Stimulated activated CD4-positive, alpha-beta T cell treated with anti-CD3 and anti-CD28 coated beads, Interleukin-2, amount 100 ng/mL, for 4 hours (primary cell): ENCODE results near the gene GPR55.
A peak's percentile ranks its signal among the peaks of the same experiment; 100 is the strongest.

Experiments
- DNase-seq: peaks from one replicate; pipeline ENCODE4 v3.0.0-alpha.2; 2020; ENCODE audit warnings: low read depth

Gene GPR55

DNA sequence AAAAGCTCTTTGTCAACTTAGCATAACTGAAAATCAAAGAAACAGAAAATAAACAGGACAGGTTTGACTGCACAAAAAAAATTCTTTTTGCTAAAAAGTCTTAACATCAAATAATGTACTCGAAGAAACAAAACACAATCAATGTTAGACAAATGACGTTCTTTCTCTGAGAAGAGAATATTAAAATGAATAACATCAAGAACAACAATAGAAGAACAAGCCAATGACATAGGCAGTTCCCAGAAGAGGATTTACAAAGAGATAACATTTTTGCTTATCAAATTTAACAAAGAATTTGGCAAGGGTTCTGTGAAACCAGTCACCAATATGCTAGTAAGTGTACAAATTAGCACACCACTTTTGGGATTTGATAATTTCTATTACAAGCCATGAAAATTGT lies 5.8 kb downstream of the GPR55 start:
- no peak for DNase-seq

DNA sequence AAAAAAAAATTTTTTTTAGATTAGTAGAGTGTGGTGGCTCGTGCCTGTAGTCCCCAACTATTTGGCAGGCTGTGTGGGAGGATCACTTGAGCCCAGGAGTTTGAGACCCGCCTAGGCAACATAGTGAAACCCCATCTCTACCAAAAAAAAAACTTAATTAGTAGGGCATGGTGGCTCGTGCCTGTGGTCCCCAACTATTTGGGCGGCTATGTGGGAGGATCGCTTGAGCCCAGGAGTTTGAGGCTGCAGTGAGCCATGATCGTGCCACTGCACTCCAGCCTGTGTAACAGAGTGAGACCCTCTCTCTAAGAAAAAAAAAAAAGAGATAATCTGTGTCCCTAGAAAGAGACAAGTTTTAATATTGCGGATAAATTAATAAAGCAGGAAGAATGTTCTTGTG lies 8.8 kb downstream of the GPR55 start:
- no peak for DNase-seq

DNA sequence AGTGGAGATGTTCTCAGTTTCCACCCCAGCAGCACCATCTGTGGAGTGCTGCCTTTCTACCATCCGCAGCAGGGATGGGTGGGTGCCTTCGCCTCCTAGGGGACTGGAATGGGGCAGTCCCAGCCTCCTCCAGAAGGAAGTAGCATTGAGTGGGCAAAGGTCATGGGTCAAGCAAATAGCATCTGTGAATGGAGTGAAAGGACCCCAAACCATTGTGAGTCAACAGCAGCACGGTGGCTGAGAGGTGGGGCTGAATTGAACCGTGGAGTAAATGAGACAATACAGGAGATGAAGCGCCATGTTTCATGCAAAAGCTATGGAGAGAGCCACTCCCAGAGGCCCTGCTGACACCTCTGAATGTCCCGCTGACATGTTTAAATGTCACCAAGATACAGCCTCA lies 9.7 kb downstream of the GPR55 start:
- DNase-seq, result no peak

DNA sequence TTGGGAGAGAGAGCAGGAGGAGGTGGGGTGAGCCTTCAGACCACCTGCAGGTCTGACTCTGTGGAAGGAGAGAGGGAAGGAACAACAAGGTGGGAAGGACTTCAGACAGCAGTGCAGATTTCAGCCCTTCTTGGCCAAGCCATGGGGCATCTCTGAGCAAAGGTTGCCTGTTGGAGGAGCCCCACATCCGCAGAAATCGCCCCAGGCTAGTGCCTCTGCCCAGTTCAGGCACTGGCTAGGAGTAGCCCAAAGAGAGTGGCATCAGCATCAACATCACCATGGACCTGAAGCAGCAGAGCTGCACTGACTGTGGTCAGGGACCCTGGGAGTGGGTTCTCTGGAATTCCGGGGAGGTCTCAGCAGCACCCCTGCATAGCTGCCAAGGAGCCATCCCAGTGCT lies 10.2 kb downstream of the GPR55 start:
- DNase-seq, result no peak

DNA sequence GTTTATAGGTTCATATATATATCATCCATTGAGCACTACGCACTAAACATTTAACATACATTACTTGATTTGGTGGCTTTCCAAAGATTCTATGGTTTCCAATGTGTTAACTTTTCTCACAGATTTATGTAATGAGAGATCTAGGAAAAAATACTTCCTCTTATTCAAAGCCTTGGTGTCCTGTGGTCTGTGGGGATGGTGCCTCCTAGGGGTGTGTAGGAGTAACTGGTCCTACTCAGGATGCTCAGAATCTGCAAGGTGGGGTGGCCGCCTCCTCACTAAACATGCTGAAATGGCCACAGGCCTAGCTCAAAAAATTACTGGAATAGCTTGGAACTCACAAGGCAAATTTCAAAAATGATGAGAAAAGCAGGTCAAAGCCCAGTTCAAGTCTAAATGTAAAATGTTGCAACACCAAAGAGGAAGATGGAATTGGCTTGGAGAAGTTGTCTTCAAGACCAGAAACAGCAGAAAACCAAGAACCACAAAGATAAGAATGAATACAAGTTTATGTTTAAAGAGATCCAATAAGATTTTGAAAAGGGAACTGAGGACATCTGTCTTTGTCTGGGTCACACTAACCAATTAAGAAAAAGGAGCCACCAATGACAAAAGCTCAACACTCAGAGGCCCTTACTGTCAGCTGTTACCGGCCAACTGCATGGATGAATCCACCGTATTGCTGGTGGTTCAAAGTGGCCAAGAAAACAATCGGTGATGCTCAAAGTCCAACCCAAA lies 11.5 kb downstream of the GPR55 start:
- no peak for DNase-seq

DNA sequence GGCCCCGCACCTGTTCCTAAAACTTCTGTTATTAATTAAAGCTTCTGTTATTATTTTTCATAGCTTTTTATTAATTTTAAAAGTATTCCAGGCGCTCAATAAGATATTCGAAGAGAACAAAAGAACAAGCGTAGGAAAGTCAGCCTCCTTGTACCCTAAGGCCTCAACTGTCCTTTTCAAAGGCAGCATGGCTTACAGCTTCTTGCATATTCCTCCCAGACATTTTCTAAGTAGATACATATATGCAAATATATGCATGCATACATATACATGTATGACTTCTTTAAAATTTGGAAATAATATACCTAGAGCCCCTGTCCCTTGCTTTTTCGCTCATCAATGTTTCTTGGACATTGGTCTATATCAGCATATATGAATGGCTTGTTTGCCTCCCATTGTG lies 12.3 kb downstream of the GPR55 start:
- no peak for DNase-seq

DNA sequence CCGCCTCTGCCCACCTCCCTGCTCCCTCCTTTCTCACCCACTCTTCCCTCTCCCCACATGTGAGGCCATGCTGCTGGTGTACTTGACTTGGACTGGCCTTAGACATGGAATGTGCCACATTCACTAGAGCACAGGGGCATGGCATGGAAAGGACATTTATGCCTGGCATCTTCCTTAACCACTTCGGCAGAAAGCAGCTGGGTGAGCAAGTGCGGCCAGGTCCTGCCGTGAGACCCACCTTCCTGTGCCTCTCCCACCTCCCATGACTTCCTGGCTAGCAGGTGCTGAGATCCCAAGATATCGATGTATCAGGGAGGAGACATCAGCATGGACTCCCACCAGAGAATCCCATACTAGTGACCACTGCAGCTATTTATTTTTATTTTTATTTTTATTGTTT lies 13.0 kb downstream of the GPR55 start:
- no peak for DNase-seq

DNA sequence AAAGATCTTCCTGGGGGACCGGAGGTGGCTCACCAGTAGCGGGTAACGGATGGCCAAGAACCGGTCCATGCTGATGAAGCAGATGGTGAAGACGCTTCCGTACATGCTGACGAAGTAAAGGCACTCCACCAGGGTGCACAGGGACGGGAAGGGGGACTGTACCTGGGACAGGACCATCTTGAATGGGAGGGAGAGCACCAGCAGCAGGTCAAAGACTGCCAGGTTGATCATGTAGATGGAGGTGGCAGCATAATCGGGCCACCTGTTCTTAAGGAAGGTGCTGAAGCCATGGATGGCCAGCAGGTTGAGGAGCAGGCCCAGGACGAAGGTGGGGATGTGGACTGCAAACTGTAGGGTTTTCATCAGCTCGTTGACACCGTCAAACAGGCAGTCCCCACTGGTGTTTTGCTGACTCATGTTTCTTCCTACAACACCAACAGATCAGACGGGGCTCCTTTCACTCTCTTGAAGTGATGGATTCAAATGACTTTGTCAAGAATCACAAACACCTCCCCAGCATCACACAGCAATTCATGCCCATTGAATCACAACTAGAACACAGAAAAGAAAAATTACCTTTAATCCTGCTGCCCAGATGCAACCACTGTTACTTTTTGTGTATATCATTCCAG lies 14.4 kb downstream of the GPR55 start:
- no peak for DNase-seq

DNA sequence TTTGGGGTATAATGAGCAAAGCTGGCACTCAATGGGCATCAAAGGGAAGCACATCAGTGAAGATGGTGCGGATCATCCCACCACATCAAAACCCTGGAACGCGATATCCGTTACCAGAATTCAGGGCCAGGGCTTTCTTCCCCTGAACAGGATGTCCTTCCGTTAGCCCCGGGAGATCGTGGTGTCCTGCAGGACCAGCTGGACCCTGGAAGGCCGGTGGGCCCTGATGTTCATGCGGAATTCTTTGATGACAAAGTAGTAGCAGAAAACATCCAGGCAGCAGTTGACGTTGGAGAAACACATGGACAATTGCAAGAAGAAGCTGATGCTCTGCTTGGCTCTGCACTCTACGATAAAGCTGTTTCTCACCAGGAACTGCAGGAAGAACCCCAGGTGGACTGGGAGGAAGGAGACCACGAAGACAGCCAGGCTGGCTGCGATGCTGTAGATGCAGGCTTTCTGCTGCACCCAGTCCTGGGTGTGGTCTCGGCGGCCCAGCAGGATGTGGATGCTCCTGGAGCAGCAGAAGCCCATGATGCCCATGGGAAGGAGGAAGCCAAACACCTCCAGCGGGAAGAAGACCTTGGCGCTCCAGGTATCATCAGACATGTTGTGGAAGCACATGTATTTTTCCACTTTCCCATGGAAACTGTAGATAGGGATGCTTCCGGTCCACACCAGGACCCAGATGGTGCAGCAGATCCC lies 15.0 kb downstream of the GPR55 start:
- DNase-seq, result no peak

DNA sequence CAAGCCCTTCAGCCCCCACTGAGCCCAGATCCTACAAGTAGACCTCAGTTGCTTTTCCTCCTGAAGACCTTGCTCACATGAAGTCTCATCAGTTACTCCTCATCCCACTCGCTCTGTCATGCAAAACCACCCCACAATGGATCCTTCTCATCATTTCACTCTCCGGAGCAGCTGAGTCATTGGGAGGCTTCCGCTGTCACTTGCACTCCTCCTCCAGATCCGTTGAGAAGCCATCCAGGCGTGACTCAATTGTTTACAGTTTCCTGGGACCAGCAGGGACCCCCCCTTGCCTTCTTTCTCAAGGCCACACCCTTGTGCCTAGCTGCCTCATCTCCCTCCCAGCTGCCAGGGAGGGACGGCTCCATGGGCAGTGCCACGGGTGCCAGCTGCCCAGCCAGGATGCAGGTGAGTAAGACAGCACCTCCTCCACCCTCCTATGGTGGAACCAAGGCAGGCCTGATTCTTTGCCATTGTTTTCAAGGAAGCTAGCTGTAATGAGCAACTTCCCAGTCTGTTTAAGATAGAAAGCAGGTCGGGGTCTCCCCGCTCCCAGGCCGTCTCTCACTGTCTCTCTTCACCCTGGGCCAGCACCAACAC lies 16.3 kb downstream of the GPR55 start:
- peak; percentile 44 for DNase-seq

DNA sequence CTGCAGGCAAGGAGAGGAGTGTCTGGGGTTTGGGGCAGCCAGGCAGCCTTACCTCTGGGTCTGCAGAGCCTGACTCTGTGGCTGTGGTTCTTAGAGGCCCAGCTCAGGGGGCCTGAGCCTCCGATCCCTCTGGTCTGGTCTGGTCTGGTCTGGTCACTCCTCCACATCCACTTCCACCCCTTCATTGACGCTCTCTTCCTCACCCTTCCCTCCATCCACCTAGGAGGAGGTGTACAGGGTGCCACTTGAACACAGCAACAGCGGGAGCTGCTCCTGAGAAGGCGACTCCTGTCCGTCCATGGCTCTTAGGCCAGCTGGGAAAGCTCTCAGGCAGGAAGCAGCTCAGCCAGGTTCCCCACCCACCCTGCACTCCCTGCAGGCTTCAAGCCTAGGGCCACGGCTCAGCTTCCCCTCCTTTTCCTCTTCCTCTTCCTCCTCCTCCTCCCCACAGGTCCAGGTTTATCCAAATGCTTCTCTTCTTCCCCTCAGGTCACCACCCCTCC lies 16.9 kb downstream of the GPR55 start:
- no peak for DNase-seq

DNA sequence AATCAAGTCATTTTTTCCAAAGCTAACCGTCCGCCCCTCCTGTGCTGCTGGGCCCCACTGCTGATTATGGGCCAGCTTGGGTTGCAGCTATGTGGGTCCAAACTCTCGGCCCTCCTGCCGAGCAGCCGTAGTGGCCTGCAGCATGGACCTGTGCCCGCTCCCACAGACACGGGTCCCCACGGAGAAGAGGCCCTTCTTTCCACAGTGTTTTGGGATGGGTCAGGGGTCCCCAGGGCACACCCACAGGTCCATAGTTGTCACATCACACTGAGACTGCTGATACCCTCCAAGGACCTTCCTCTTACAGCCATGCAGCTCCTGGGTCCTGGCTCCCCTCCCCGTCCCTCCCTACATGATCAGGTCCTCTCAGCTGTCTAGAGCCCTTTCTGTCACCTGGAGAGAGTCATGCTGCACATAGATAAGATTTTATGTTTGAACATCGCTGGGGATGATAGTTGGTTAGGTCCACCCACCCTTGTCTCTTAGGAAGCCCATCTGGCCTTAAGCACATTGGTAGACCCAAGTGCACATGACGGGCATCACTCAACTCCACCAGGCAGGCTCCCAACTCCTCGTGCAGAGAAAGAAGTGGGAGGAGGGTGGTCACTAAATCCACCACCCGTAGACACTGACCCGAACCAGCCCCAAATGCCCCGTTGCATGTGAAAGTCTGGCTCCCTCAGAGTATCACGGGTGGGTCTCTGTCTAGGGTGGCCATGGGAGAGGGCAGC lies 17.5 kb downstream of the GPR55 start:
- DNase-seq, result no peak

DNA sequence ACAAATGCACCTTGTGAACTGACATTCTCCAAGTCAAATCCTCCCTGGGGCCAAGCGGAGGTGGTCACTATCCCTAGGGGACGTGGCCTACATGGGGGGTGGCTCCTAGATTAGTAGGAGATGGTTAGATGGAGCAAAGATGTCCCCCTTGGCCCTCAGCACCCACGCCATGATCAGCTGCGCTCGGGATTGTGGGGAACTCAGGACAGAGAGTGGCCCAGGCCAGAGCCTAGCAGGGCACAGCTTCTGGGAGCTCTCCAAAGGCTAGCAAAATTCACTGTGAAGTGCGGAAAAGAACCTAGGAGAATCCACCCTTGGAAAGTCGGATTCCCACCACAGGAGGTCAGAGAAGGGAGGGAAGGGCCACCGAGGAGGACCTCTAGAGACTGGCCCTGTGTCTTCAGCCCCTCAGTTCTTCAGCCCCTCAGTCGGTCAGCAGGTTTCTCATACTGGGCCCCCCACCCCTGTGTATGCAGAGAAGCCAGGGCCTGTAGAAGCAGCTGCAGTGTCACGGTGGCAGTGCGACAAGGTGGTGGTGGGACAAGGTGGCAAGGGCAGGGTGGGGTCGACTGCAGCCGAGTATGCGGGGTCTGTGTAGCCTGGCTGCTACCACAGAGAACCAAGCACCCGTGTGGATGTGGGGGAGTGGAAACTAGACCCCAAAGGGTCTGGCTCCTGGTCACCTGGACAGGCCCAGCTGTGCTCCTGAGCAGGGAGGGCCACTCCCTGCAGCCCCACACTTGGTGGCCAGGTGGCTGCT lies 18.4 kb downstream of the GPR55 start:
- no peak for DNase-seq

DNA sequence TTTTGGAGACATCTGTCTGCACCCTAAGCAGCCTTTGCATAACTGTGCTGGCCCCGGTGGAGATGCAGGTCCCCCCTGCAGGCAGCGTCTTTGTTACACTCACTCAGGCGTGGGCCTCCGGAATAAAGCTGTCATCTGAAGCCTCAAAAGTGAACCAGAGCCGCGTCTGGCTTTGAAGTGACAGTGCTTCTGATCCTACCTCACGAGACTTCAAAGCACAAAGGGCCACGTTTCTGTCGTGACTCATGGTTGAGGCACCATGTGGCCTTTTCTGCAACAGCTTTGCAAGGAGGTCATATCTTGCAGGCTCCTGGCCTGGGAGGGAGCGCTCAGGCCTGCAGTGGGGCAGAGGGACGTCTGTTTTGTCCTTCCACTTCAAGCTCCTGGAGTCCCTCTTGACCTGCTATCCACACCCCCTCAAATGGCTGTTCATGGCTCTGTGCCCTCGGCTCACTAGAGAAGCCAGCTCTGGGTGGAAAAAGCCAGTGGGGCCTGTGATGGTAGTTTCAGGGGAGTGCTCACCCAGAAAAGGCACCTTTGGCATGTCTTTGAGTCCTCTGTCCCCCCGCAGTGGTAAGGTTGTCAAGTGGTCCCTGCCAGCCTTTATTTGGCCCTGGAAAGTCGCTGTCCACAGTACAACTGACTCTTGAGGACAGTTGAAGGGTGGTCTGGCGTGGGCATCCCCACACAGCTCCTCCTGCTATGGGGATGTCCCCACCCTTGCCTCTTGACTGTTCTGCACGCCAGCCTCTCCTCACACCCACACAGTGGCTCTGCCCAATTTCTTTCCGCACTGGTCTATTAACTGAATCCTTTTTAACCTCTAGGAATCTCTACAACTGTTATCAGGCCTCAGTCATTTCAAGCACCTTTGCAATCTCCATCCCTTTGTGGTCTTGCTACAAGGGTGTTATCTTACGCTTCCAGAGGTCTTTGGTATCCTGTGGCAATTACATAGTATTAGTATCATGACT lies 19.3 kb downstream of the GPR55 start:
- peak; percentile 93 for DNase-seq

DNA sequence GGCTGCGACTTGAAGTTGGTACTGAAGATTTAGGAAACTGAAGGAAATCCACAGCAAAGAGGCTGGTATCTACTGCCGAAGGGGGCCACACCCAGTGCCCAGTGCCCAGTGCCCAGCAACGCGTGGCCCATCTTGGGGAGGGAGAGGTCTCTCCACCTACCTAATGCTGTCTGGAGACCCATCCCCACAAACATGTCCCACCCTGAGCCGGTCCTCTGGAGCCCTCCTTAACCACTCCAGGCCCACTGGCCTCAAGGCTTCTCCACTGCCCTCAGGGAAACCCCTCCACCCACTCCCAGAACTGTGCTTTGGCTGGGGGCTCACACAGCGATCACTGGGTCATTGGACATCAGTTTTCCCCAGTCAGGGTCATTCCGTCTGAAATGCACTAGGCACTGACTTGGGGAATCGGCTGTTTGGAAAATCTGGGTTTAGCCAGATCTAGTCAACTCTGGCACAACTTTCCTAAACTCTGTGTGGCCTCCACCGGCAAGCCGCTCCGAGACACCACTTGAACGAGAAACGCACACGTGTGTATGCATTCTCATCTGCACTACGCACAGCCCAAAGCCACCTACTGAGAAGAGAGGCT lies 20.1 kb downstream of the GPR55 start:
- DNase-seq, result no peak

DNA sequence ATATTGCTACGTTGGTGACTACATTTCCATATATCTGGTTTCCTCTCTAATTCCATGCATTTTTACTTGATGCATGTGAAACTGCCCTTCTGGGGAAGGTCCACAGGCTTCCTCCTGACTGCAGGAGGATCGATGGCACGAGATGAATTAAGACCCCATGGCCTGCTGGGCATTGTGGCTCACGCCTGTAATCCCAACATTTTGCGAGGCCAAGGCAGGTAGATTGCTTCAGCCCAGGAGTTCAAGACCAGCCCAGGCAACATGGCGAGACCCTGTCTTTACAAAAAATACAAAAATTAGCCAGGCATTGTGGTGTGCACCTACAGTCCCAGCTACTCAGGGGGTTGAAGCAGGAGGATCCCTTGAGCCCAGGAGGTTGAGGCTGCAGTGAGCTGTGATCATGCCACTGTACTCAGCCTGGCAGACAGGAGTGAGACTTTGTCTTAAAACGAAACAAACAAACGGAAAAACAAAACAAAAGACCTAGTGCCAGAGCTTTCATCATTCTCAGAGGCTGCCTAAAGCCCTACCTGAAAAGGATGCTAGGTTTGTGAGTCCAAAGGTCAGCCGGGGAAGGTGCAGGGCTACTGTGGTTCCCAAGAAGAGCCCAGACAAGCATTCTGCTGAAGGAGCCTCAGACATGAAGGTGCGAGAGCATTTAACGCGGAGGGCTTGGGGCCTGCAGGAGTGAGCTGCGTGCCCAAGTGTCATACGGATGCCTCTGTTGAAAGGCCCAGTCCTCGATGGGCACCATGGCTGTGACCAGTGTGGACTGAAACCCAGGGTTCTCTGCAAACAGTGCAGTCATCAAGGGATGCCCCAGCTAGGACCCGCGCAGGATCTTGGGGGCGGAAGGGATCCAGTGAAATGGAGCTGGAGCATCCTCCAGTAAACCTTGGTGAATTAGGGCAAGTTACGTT lies 21.6 kb downstream of the GPR55 start:
- DNase-seq, result no peak

DNA sequence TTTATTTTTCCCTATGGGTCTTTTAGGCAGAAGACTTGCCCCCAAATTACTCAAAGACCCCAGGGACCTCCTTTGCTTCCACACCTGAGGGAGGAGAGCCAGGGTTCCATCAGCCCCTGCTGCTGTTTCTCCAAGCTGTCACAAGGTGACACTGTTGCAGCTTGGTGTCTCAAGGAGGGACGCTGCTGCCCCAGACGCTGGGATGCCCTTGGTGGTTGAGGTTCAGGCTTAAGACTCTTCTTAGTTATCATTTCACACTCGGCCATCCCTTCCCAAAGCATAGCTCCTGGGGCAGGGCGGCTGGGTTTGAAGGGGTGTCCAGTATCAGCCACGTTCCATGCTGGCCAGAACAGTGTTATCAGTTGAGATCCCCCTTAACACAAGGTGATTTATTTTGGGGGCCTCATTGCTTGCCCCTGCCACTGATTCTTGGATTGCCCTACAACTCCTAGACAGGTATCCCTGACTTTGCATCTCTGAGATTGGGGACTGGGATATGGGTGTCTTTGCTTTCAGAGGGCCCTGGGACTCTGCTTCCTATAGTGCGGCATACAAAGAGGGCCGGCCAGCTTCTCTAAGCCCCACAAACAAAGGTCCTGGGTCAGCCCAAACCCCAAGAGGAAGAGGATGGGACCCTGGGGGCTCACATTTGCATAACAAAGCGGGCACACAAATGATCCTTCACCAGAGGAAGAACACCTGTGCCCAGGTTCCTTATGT lies 22.7 kb downstream of the GPR55 start:
- DNase-seq, result peak; percentile 42

DNA sequence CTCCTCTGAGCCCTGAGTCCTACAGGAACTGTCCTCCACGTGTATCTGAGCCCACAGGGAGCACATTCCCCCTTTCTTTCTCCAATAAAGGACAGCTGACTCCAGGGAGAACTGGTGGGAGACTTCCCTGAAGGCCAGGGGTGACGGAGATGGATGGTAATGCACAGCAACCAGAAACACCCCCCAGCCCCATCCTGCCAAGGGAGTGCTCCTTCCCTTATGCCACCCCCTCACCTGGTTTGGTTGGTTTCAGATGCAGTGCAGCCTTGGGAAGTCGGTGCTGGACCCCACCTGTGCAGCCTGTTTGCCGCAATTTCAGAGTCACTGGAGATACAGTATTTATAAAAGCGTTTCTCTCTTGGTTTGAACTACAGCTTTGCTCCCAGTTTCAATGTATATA lies 24.0 kb downstream of the GPR55 start:
- DNase-seq, result no peak
